Measurements from ENCODE around the gene CARTPT.

Gene CARTPT

DNA sequence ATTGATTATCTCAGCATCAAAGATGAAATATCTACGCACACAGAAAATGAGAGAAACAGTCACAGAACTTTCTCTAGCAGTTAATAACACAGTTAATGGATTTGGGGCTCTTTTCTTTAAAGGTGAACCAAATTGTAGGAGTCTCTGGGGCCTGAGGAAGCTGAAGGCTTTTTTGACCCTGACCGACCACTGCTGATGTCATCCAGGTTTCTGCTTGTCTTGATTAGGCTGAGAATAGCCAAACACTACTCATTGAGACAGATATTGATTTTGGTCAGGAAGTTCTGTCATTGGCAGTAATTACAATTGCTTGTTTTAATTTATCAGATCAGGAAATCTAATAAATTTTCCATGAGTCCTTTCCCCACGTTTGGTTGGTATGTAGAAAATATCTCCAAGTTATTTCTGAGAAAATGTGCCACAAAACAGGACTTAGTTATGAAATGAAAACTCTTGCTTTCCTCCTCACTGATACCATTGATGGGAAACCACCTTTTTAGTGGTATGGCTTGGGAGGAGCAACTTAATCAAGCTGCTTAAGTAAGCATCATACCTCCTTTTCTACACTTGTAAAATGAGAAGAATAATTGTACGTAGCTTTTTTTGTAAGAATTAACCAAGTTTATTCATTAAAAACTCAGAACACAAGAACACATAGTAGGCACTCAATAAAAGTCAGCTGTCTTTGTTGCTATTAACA is 19.7 kb downstream of the CARTPT start:
- DNase-seq, result no peak

DNA sequence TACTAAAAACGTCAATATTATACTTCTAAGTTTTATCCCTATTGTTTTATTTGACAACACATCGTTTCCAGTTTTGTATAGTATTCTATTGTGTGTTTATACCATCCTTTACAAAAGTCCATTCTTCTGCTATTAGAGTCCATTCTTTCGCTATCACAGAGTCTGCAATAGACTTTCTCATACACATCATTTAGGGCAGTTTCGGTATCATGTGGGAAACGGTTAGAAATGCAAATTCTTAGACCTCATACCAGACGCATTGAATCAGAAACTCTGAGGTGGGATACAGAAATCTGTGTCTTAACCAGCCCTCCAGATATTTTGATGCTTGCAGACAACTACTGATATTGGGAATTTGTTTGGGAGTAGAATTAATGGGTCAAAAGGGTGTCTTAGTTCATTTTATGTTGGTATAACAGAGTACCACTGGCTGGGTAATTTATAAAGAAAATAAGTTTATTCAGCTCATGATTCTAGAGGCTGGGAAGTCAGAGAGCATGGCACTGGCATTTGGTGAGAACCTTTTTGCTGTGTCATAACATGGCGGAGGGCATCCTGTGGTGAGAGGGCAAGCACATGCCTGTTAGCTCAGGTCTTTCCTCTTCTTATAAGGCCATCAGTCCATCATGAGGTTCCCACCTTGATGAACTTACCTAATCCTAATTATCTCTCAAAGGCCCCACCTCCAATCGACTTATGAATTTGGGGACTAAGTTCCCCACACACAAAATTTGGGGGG is 21.1 kb downstream of the CARTPT start:
- DNase-seq, result no peak

DNA sequence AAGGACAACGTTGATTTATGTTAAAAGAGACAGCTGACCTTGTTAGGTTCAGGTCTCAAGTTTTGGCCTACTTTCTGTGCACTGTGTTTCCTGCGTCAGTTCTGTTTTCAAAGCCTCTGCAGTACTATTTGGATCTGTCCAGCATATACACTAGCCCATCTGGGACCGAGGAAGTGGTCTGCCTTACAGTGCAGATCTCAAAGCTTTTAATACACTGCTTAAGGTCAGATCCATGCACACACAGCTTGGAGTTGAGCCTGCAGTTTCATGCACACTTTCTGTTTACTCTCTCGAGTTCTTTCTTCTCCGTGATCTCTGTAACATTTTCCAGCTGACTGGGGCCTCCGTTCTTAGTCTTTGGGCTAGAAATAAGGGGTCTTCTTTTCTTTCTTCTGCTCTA is 24.1 kb downstream of the CARTPT start:
- DNase-seq, result no peak

DNA sequence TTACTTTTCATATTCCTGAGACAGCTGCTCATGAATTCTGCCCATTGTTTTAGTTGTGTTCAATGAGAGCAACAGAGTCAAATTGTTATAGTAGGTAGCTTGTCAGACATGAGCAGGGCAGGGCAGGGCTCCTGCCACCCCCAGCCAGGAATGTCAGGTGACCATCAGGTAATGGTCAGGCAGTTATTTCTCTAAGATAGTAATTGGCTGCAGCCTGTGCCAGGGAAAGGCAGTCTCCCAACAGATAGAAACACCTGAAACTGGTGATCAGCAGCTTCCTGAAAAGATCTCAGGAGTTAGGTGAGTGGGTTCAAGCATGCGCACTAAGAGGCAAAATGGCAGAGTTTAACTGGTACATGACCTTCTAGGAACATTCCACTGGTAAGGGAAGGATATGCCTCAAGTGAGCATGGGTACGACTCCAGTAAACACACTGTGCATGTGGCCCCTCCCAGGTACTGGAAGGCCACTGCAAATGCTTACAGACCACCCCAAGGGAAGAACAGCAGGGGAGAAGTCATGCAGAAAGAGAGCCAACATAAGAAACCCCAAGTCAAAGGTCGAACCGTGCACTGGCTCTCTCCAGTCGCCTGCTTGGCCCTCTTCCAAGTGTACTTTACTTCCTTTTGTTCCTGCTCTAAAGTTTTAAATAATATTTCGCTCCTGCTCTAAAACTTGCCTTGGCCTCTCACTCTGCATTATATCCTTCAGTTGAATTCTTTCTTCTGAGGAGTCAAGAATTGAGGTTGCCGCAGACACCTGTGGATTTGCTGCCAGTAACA is 25.1 kb downstream of the CARTPT start:
- DNase-seq, result no peak

DNA sequence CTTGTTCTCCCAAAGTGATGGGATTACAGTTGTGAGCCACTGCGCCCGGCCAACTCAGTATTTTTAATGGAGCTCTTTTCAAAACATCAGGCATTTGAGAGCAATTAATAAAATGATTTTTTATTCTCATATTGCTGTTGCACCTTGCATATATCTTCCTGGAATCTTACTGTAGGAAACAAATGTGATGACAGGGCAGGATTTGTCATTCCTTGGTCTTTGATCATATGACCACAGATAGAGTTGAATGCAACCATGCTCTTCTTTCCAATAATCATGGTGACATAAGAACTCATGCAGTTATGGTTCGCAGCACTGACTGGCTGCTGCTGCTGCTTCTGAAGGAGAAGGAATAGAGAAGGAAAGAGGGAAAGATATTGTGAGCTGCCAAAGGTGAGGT is 28.1 kb downstream of the CARTPT start:
- DNase-seq, result no peak

DNA sequence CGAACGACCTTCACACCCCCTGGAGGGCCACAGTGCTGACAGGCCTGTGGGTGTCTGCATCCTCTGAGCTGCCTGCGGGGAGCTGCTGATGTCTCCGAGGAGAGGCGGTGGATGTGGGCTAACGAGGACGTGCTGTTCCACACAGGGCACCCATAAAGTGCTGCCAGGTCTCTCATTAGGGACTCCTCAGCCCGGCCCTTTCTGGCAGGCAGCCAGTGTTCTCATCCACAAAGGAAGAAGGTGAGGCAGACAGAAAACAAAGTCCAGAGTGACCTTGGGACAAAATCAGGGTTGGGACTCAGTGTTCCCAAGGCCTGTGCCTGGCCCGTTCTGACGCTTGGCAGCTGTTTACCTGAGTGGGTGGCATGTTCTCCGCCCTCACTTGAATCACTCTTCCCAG is 29.3 kb downstream of the CARTPT start:
- no peak for DNase-seq

DNA sequence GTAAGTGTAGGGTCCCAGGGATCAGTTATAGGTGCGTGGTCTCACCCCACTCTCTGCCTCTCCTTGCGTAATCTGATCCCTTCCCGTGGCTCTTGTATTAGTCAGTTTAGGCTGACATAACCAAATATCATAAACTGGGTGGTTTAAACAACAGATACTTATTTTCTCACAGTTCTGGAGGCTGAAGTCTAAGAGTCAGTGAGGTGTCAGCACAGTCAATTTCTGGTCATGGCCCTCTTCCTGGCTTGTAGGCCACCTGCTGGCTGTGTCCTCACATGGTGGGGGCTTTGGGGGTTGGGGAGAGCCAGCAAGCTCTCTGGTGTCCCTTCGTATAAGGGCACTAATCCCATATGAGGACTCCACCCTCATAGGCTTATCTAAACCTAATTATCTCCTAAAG is 32.3 kb downstream of the CARTPT start:
- no peak for DNase-seq

DNA sequence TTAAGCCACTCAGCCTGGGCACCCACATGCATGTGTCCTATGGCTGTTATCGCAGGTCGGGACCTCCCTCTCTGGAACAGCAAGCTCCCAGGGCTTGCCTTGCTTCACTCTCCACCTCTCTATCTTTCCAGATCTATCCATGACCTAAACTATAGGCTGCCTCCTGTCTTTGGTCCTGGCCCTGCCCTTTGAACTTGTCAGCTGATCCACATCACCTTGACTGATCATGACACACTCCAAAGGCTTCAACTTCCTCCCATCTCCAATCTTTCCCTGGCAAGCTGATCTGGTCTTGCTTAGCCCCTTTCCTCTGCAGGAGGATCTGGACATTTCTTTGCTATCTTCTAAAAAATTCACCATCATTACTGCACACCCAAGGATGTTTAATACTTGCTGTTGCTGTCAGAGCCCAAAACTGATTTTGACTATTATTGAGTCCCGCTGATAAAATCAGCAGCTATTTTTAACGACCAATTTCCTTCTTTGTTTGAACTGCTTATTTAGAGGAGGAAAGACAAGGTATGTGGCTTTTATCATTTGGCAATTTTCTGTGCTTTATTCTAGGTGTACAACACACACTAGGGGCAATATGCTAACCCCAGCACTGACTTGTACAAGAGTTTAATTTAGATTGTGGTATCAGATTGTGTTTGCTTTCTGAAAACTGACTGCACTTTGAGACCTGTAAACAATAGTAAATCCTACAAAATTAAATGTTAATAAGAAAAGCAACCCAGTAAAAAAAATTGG is 33.5 kb downstream of the CARTPT start:
- no peak for DNase-seq

DNA sequence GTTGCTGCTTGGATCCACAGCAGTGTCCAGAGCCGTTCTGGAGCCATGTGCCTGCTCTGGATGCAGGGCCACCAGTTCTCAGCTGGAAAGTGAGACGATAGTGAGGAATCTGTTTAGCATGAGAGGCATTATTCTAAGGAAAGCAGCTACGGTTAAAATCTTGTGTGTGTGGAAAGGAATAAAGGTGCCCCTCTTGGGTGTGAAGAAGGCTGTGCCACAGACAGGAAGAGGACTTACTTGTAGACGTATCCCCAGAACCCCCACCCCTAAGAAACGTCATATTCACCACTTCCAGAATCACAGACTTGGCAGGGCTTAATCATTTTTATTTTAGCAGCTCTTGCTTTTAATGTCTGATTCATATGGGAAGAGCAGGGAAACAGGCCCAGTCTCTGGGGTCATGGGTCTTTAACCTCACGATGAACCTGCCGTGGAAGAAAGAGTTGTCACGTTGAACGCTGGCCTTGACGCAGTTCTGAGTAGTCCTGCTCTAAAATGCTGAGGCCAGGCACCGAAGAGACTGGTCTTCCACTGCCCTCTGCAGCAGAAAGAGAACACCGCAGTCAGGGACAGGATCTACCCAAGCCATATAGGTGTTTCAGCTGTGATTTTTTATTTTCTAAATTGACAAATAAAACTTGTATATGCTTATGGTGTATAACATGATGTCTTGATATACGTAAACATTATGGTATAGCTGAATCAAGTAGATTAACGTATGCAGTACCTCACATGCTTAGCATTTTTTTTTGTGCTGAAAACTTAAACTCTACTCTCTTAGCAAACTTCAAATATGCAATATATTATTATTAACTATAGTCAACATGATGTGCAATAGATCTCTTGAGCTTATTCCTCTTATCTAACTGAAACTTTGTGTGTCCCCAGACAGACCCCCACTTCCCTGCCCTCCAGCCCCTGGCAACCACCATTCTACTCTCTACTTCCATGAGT is 38.8 kb downstream of the CARTPT start:
- peak; percentile 28 to 53 for DNase-seq

DNA sequence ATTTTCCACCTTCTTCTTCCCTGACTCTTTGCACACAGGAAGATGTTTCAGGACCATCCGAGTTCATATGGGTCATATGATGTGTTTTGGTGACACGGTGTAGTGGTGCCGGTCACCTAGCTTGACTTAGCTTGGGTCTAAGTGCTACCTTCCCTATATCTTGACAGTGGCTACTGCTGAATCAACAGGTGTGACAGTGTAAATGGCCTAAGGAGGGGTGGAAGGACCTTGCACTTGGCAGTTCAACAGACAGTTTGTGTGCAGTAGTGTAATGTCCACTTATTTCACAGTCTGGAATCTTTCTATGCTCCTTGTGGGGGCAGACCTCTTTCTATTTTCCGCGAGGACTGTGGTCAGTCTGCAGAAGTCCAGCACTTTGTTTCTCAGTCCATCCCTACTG is 43.8 kb downstream of the CARTPT start:
- DNase-seq, result no peak

DNA sequence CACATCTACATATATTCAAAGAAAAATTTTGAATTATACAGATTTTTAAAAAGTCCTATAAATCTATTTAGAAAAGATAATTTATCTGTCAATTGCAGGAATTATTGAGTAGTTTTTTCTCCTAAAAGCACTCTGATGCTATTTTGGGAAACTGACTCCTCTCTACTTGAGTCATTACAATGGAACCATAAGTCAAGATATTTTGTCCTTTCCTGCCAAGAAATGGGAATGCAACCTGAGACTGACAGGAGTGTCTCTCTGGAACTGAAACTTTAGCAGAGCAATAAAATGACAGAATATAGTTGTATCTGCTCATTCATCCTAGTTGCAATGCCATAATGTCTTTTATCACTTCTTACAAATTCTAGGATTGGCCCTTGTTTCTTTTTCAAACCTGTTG is 48.6 kb downstream of the CARTPT start:
- no peak for DNase-seq

DNA sequence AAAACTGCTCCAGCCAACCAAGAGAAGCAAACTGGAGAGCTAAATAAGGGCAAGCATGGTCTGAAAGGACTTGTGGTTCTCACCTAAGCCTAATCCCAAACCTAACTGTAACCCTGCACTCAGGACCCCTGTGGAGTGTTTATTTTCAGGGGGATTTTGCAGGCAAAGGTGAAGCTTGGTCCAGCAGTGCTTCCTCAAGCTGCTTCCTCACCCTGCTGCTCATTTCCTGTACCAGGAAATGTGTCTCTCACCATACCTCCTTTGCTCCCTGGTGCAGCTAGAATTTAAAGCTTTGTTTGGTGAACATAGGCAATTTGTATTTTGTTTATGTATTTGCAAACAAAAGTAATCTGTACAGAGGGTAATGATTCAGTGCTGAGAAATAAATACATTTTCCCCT is 50.2 kb downstream of the CARTPT start:
- DNase-seq, result no peak

DNA sequence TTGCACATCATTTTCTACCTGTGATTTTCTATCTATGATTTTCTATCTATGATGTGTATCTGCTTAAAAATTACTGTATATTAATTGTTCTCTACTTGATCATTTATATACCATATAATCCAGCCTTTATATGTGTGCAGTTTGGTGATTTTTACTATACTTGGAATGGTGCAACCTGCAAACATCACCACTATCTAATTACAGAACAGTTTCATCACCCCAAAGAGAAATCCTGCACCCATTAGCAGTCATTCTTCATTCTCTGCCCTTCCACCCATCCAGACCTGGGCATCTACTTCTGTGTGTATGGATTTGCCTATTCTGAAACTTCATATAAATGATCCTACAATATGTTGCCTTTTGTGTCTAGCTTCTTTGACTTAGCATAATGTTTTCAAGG is 51.3 kb downstream of the CARTPT start:
- no peak for DNase-seq
